ENCODE results near the gene FBXO47. TPM values are rescaled to one million over a fixed set of nuclear protein-coding genes. Genes with fewer than 3 reads are reported as not detected.

The FBXO47 gene
- total RNA-seq, 1 donor from 2014 or later, result not detected

DNA sequence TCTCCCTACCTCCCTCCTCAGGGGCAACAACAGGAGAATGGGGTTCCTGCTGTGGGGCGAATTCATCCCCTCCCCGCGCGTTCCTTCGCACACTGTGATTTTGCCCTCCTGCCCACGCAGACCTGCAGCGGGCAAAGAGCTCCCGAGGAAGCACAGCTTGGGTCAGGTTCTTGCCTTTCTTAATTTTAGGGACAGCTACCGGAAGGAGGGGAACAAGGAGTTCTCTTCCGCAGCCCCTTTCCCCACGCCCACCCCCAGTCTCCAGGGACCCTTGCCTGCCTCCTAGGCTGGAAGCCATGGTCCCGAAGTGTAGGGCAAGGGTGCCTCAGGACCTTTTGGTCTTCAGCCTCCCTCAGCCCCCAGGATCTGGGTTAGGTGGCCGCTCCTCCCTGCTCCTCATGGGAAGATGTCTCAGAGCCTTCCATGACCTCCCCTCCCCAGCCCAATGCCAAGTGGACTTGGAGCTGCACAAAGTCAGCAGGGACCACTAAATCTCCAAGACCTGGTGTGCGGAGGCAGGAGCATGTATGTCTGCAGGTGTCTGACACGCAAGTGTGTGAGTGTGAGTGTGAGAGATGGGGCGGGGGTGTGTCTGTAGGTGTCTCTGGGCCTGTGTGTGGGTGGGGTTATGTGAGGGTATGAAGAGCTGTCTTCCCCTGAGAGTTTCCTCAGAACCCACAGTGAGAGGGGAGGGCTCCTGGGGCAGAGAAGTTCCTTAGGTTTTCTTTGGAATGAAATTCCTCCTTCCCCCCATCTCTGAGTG, 47.7 kb downstream of the FBXO47 start:
- Histone ChIP-seq H3K4me3 (no peak overlapping the region), H3K9ac (no peak overlapping the region), H3K9me3 (ENCODE audit: low read depth) (no peaks in the 10 kb centered on the region), H3K27me3 (no peaks in the 10 kb centered on the region), H3K27ac (no peak overlapping the region), H3K36me3 (no peaks in the 10 kb centered on the region), H3F3A (ENCODE audit: low read depth) (peaks cover 32% of the 10 kb centered on the region), H3K4me1 (peaks cover 17% of the 10 kb centered on the region), H4K20me1 (ENCODE audit: low read depth) (no peaks in the 10 kb centered on the region), H2AFZ (replicated peaks) (no peak overlapping the region), H3K4me2 (no peak overlapping the region), H3K79me2 (ENCODE audit: low read depth) (no peaks in the 10 kb centered on the region)
- peak overlapping the region; percentile 88 for H3K27ac Mint-ChIP-seq
- H3K9me3 Mint-ChIP-seq, result no peaks in the 10 kb centered on the region
- H3K36me3 Mint-ChIP-seq, result peaks cover 22% of the 10 kb centered on the region
- no peak overlapping the region for H3K4me3 Mint-ChIP-seq
- H3K4me1 Mint-ChIP-seq, result peaks cover 30% of the 10 kb centered on the region
- DNase-seq (ENCODE audit: low spot score), result no peak
- TF ChIP-seq CTCF (IDR thresholded peaks at IDR 0.05), result no peak
- no peak for TF ChIP-seq EZH2 (IDR thresholded peaks at IDR 0.05)
- no peak for TF ChIP-seq EZH2phosphoT487 (IDR thresholded peaks at IDR 0.05)
- peaks cover 8% of the 10 kb centered on the region for H3K27me3 Mint-ChIP-seq (ENCODE audit: insufficient read depth, low read depth)

DNA sequence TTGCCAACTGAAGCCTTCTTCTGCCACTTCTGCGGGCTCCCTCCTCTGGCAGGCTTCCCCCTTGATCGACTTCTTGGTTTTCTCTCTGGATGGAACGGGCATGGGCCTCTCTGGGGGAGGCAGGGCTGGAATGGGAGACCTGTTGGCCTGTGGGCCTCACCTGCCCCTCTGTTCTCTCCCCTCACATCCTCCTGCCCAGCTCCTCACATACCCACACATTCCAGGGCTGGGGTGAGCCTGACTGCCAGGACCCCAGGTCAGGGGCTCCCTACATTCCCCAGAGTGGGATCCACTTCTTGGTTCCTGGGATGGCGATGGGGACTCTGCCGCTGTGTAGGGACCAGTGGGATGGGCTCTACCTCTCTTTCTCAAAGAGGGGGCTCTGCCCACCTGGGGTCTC, 48.3 kb downstream of the FBXO47 start:
- no peak overlapping the region for H3K27ac ChIP-seq

DNA sequence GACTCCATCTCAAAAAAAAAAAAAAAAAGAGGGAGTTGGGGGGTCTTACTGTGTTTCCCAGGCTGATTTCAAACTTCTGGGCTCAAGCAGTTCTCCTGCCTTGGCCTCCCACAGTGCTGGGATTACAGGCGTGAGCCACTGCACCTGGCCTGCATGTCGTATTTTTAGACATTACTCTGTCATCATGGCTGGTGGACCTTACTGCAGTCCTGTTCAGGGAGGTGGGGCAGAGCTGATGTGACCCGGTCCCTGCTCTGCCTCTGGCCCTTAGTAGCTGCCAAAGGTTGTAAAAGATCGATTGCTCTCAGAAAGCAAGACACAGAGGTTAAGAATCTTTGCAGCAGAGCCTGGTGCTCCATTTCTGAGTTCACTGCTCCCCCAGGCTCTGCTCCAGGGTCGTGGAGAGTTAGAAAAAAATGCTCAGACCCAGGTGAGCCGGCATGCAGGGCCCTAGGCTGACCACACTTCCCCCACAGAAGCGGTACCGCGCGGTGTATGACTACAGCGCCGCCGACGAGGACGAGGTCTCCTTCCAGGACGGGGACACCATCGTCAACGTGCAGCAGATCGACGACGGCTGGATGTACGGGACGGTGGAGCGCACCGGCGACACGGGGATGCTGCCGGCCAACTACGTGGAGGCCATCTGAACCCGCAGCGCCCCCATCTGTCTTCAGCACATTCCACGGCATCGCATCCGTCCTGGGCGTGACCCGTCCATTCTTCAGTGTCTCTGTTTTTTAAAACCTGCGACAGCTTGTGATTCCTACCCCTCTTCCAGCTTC, 48.9 kb downstream of the FBXO47 start:
- peak; percentile 65 for DNase-seq (ENCODE audit: low spot score)
- H2AFZ ChIP-seq (replicated peaks), result no peak overlapping the region
- no peak overlapping the region for H3K4me2 ChIP-seq
- H3F3A ChIP-seq (ENCODE audit: low read depth), result peaks cover 22% of the 10 kb centered on the region
- no peak overlapping the region for H3K4me3 ChIP-seq
- H3K27ac ChIP-seq, result no peak overlapping the region
- Mint-ChIP-seq H3K27ac (no peak overlapping the region), H3K36me3 (peaks cover 22% of the 10 kb centered on the region), H3K4me1 (peaks cover 30% of the 10 kb centered on the region), H3K27me3 (ENCODE audit: insufficient read depth, low read depth) (peaks cover 8% of the 10 kb centered on the region), H3K4me3 (no peak overlapping the region), H3K9me3 (no peaks in the 10 kb centered on the region)
- H3K79me2 ChIP-seq (ENCODE audit: low read depth), result no peaks in the 10 kb centered on the region
- no peaks in the 10 kb centered on the region for H4K20me1 ChIP-seq (ENCODE audit: low read depth)
- no peaks in the 10 kb centered on the region for H3K36me3 ChIP-seq
- no peak for TF ChIP-seq EZH2phosphoT487 (IDR thresholded peaks at IDR 0.05)
- TF ChIP-seq CTCF (IDR thresholded peaks at IDR 0.05), result peak; percentile 49
- no peak for TF ChIP-seq EZH2 (IDR thresholded peaks at IDR 0.05)
- no peaks in the 10 kb centered on the region for H3K9me3 ChIP-seq (ENCODE audit: low read depth)
- H3K4me1 ChIP-seq, result peaks cover 15% of the 10 kb centered on the region
- H3K9ac ChIP-seq, result no peak overlapping the region
- no peaks in the 10 kb centered on the region for H3K27me3 ChIP-seq

More for the DNA sequence above, 48.3 kb downstream of the FBXO47 start:
- Histone ChIP-seq H3F3A (ENCODE audit: low read depth) (peaks cover 28% of the 10 kb centered on the region), H3K9me3 (ENCODE audit: low read depth) (no peaks in the 10 kb centered on the region), H3K9ac (no peak overlapping the region), H3K4me2 (no peak overlapping the region), H3K36me3 (no peaks in the 10 kb centered on the region), H3K79me2 (ENCODE audit: low read depth) (no peaks in the 10 kb centered on the region), H3K4me3 (no peak overlapping the region), H3K27me3 (no peaks in the 10 kb centered on the region), H4K20me1 (ENCODE audit: low read depth) (no peaks in the 10 kb centered on the region), H3K4me1 (peaks cover 17% of the 10 kb centered on the region), H2AFZ (replicated peaks) (no peak overlapping the region)
- H3K27me3 Mint-ChIP-seq (ENCODE audit: insufficient read depth, low read depth), result peaks cover 8% of the 10 kb centered on the region
- H3K4me3 Mint-ChIP-seq, result no peak overlapping the region
- H3K27ac Mint-ChIP-seq, result no peak overlapping the region
- H3K4me1 Mint-ChIP-seq, result peaks cover 30% of the 10 kb centered on the region
- no peaks in the 10 kb centered on the region for H3K9me3 Mint-ChIP-seq
- peaks cover 22% of the 10 kb centered on the region for H3K36me3 Mint-ChIP-seq
- no peak for TF ChIP-seq CTCF (IDR thresholded peaks at IDR 0.05)
- TF ChIP-seq EZH2 (IDR thresholded peaks at IDR 0.05), result no peak
- TF ChIP-seq EZH2phosphoT487 (IDR thresholded peaks at IDR 0.05), result no peak
- DNase-seq (ENCODE audit: low spot score), result no peak
